GM23338 (cell line): ENCODE measurements around the gene PPP5C. TPM values are rescaled to one million over a fixed set of nuclear protein-coding genes. Genes with fewer than 3 reads are reported as not detected.

Experiments
- ATAC-seq: fragments of 200-7000 bp; cut with Tn5 transposase; 3 replicates; pipeline ENCODE4 v1.9.1; 2020
- DNase-seq: peaks from one replicate; pipeline ENCODE4 v3.0.0-alpha.2; 2015; ENCODE audit warnings: low spot score
- H2AFZ ChIP-seq: fragments of 200-600 bp; sonication (generic); 2 replicates; pipeline ENCODE4 v1.8.0; 2016; ENCODE audit warnings: antibody characterized with exemption, mild to moderate bottlenecking, moderate library complexity
- H3F3A ChIP-seq: fragments of 200-600 bp; sonication (generic); replicated peaks from 2 replicates; pipeline ENCODE4 v1.8.0; 2017; ENCODE audit warnings: antibody characterized with exemption, mixed run types, low read depth
- H3K27ac ChIP-seq: fragments of 200-600 bp; sonication (generic); 2 replicates; pipeline ENCODE4 v1.6.1; 2016; ENCODE audit warnings: low read depth
- H3K27me3 ChIP-seq: fragments of 200-600 bp; sonication (generic); 2 replicates; pipeline ENCODE4 v1.8.0; 2016; ENCODE audit warnings: mild to moderate bottlenecking, mixed run types, moderate library complexity; ENCODE audit not compliant: insufficient read depth
- H3K36me3 ChIP-seq: fragments of 200-600 bp; sonication (generic); 2 replicates; pipeline ENCODE4 v1.8.0; 2016; ENCODE audit warnings: mild to moderate bottlenecking; ENCODE audit not compliant: insufficient read depth
- H3K4me1 ChIP-seq: fragments of 200-600 bp; sonication (generic); 2 replicates; pipeline ENCODE4 v1.8.0; 2016; ENCODE audit warnings: mild to moderate bottlenecking, moderate library complexity; ENCODE audit not compliant: insufficient read depth
- H3K4me2 ChIP-seq: fragments of 200-600 bp; sonication (generic); 2 replicates; pipeline ENCODE4 v1.7.1; 2017; ENCODE audit warnings: mixed run types
- H3K4me3 ChIP-seq: fragments of 200-600 bp; sonication (generic); 2 replicates; pipeline ENCODE4 v1.6.1; 2016; ENCODE audit warnings: mixed run types
- H3K79me2 ChIP-seq: fragments of 200-600 bp; sonication (generic); replicated peaks from 2 replicates; pipeline ENCODE4 v1.8.0; 2017; ENCODE audit warnings: mild to moderate bottlenecking; ENCODE audit not compliant: insufficient read depth
- H3K9me2 ChIP-seq: fragments of 200-600 bp; sonication (generic); 2 replicates; pipeline ENCODE4 v1.8.0; 2017; ENCODE audit not compliant: insufficient read depth
- H4K20me1 ChIP-seq: fragments of 200-600 bp; sonication (generic); replicated peaks from 2 replicates; pipeline ENCODE4 v1.8.0; 2017; ENCODE audit warnings: mild to moderate bottlenecking; ENCODE audit not compliant: insufficient read depth
- H3K27ac Mint-ChIP-seq: 2 replicates; pipeline ENCODE4 v1.8.0; 2020; ENCODE audit warnings: inconsistent platforms, mild to moderate bottlenecking, moderate library complexity, mixed read lengths
- H3K27me3 Mint-ChIP-seq: 3 replicates; pipeline ENCODE4 v1.8.0; 2022; ENCODE audit warnings: low read depth, mild to moderate bottlenecking, moderate library complexity, mixed read lengths, inconsistent platforms; ENCODE audit not compliant: insufficient read depth, poor library complexity
- H3K36me3 Mint-ChIP-seq: 3 replicates; pipeline ENCODE4 v1.8.0; 2021; ENCODE audit warnings: low read depth, mild to moderate bottlenecking, inconsistent platforms, moderate library complexity, mixed read lengths
- H3K4me1 Mint-ChIP-seq: 3 replicates; pipeline ENCODE4 v1.8.0; 2020; ENCODE audit warnings: mild to moderate bottlenecking, inconsistent platforms, mixed read lengths
- H3K4me3 Mint-ChIP-seq: 3 replicates; pipeline ENCODE4 v1.8.0; 2021; ENCODE audit warnings: moderate library complexity, mild to moderate bottlenecking, inconsistent platforms, mixed read lengths
- H3K9me3 Mint-ChIP-seq: 3 replicates; pipeline ENCODE4 v1.8.0; 2020; ENCODE audit warnings: moderate library complexity, mild to moderate bottlenecking, inconsistent platforms, mixed read lengths
- CTCF ChIP-seq, 2 experiments: fragments of 200-600 bp in 1 of 2; sonication (generic) in 1 of 2; conservative IDR thresholded peaks; 2 replicates each; pipeline versions ENCODE4 v1.5.1 to v1.6.1; 2016 to 2017; ENCODE audit warnings: antibody characterized with exemption in 2 of 2, low read depth in 2 of 2, mild to moderate bottlenecking in 2 of 2, moderate library complexity in 1 of 2
- ETS1 ChIP-seq: IDR thresholded peaks from 2 replicates; pipeline ENCODE4 v1.6.1; 2016; ENCODE audit warnings: antibody characterized with exemption
- EZH2 ChIP-seq: fragments of 200-600 bp; sonication (generic); IDR thresholded peaks from one replicate; pipeline ENCODE4 v1.8.0; 2017; ENCODE audit warnings: antibody characterized with exemption, mild to moderate bottlenecking, low read depth; ENCODE audit not compliant: unreplicated experiment
- EZH2phosphoT487 ChIP-seq: fragments of 200-600 bp; sonication (generic); IDR thresholded peaks from one replicate; pipeline ENCODE4 v1.8.1; 2018; ENCODE audit warnings: antibody characterized with exemption; ENCODE audit not compliant: unreplicated experiment
- JUNB ChIP-seq: IDR thresholded peaks from one replicate; pipeline ENCODE4 v1.6.1; 2016; ENCODE audit warnings: antibody characterized with exemption; ENCODE audit not compliant: unreplicated experiment
- POLR2AphosphoS5 ChIP-seq: IDR thresholded peaks from 2 replicates; pipeline ENCODE4 v1.6.1; 2016; ENCODE audit warnings: antibody characterized with exemption, low read depth
- REST ChIP-seq: IDR thresholded peaks from one replicate; pipeline ENCODE4 v1.6.1; 2018; ENCODE audit warnings: antibody characterized with exemption; ENCODE audit not compliant: unreplicated experiment
- STAT1 ChIP-seq: IDR thresholded peaks from one replicate; pipeline ENCODE4 v1.6.1; 2016; ENCODE audit warnings: antibody characterized with exemption; ENCODE audit not compliant: unreplicated experiment
- ZNF331 ChIP-seq: fragments of 250-450 bp; sonication (Bioruptor Pico); IDR thresholded peaks from 2 replicates; pipeline ENCODE4 v1.5.0; 2020; ENCODE audit warnings: low read depth, mild to moderate bottlenecking, moderate library complexity
- polyA plus RNA-seq: library from polyadenylated mRNA; unstranded; fragments of >200 nt; fragmentation: Nextera tagmentation; extraction: Ambion mirVana; gene quantifications from 2 replicates; pipeline ENCODE4 v1.2.1, GENCODE V29; 2016
- total RNA-seq: library from RNA; depleted of rRNA; stranded (reverse); fragments of >200 nt; shearing (Covaris generic); gene quantifications from 2 replicates; pipeline ENCODE4 v1.2.3, GENCODE V29; 2014

Gene PPP5C
- total and polyA plus RNA-seq, 2 experiments from 2014 or later = 51.6 to 123 TPM

- H2AFZ ChIP-seq = no peak overlapping the region
- H3K79me2 ChIP-seq = peaks cover 51% of the 10 kb centered on the region
- H3K4me1 ChIP-seq = peaks cover 26% of the 10 kb centered on the region
- H3K36me3 ChIP-seq = no peaks in the 10 kb centered on the region
- H3K4me2 ChIP-seq = peak overlapping the region; percentile 93
- peak overlapping the region; percentile 95 for H3K4me3 Mint-ChIP-seq
- H3K4me1 Mint-ChIP-seq = peaks cover 45% of the 10 kb centered on the region
- peaks cover 11% of the 10 kb centered on the region for H4K20me1 ChIP-seq
- H3K27ac Mint-ChIP-seq = peak overlapping the region; percentile 97
- H3K4me3 ChIP-seq = peak overlapping the region; percentile 100
- H3K27ac ChIP-seq = no peak overlapping the region
- ATAC-seq = no peak
- TF ChIP-seq CTCF (conservative IDR thresholded peaks at IDR 0.05; ENCODE audit: low read depth in 2 of 2) (peak in 1 of 2 experiments; percentile 6; a peak in 1 of 4 replicates), STAT1 (no peak)
- H3K9me3 Mint-ChIP-seq = peaks cover 3% of the 10 kb centered on the region; the same call in 1 of the 3 replicates
- DNase-seq = no peak
- no peaks in the 10 kb centered on the region for H3F3A ChIP-seq
- H3K27me3 Mint-ChIP-seq = peaks cover 18% of the 10 kb centered on the region
- H3K27me3 ChIP-seq = no peaks in the 10 kb centered on the region
- H3K9me2 ChIP-seq = no peaks in the 10 kb centered on the region
- peaks cover 21% of the 10 kb centered on the region for H3K36me3 Mint-ChIP-seq
These were observed 641 bp downstream of the PPP5C start for GRCh38 chr19:46347572-46347883.

GRCh38 chr19:46347985-46348384, 1.1 kb downstream of the PPP5C start:
- H3K4me2 ChIP-seq = peak overlapping the region; percentile 93
- no peak overlapping the region for H2AFZ ChIP-seq
- H3K36me3 ChIP-seq = no peaks in the 10 kb centered on the region
- Mint-ChIP-seq H3K27me3 (peaks cover 16% of the 10 kb centered on the region), H3K27ac (no peak overlapping the region), H3K4me3 (peak overlapping the region; percentile 95), H3K9me3 (peaks cover 3% of the 10 kb centered on the region; the same call in 1 of the 3 replicates), H3K4me1 (peaks cover 45% of the 10 kb centered on the region), H3K36me3 (peaks cover 21% of the 10 kb centered on the region)
- no peaks in the 10 kb centered on the region for H3K27me3 ChIP-seq
- no peak for DNase-seq
- ATAC-seq = no peak
- peaks cover 55% of the 10 kb centered on the region for H3K79me2 ChIP-seq
- H3K27ac ChIP-seq = no peak overlapping the region
- peaks cover 16% of the 10 kb centered on the region for H4K20me1 ChIP-seq
- H3F3A ChIP-seq = no peaks in the 10 kb centered on the region
- H3K4me3 ChIP-seq = peak overlapping the region; percentile 100
- H3K9me2 ChIP-seq = no peaks in the 10 kb centered on the region
- peaks cover 26% of the 10 kb centered on the region for H3K4me1 ChIP-seq
- TF ChIP-seq EZH2phosphoT487 (no peak), EZH2 (no peak), ZNF331 (CRISPR knock-in tag) (no peak), REST (no peak), POLR2AphosphoS5 (no peak), JUNB (no peak), ETS1 (no peak), CTCF (conservative IDR thresholded peaks at IDR 0.05; ENCODE audit: low read depth in 2 of 2) (no peak)
